ENCODE measurements around the gene LY6G5C. TPM values are rescaled to one million over a fixed set of nuclear protein-coding genes. Genes with fewer than 3 reads are reported as not detected.

The LY6G5C gene
- total RNA-seq, 3 donors from 2014 or later = 1.7 to 4.2 (median 2.1) TPM

GRCh38 chr6:31641370-31641769 lies 39.5 kb downstream of the LY6G5C start:
- Histone ChIP-seq H3K36me3 (ENCODE audit: low read depth) (peaks cover 30% of the 10 kb centered on the region), H3K4me3 (no peak overlapping the region), H3K4me1 (ENCODE audit: low read depth) (no peaks in the 10 kb centered on the region), H3K9me3 (no peaks in the 10 kb centered on the region)
- ATAC-seq (no peak), DNase-seq (no peak)
- intact Hi-C loops (cut with DNase I, micrococcal nuclease) = no loop called here
- TF ChIP-seq CTCF (IDR thresholded peaks at IDR 0.05) = no peak

- no peak overlapping the region for H3K4me3 ChIP-seq
- no peak for TF ChIP-seq CTCF (IDR thresholded peaks at IDR 0.05)
- ATAC-seq (no peak), DNase-seq (no peak)
- H3K9me3 ChIP-seq = no peaks in the 10 kb centered on the region
- H3K4me1 ChIP-seq (ENCODE audit: low read depth) = no peaks in the 10 kb centered on the region
- H3K36me3 ChIP-seq (ENCODE audit: low read depth) = peaks cover 23% of the 10 kb centered on the region
- intact Hi-C loops (cut with DNase I, micrococcal nuclease) = no loop called here
Measured at GRCh38 chr6:31640612-31641011, 40.3 kb downstream of the LY6G5C start.

GRCh38 chr6:31639449-31639861 lies 41.4 kb downstream of the LY6G5C start:
- ATAC-seq (no peak), DNase-seq (no peak)
- H3K36me3 ChIP-seq (ENCODE audit: low read depth) = peaks cover 17% of the 10 kb centered on the region

GRCh38 chr6:31639043-31639442 lies 41.8 kb downstream of the LY6G5C start:
- Histone ChIP-seq H3K36me3 (ENCODE audit: low read depth) (peaks cover 17% of the 10 kb centered on the region), H3K4me1 (ENCODE audit: low read depth) (no peaks in the 10 kb centered on the region), H3K4me3 (no peak overlapping the region), H3K9me3 (no peaks in the 10 kb centered on the region)
- ATAC-seq (peak; percentile 3), DNase-seq (no peak)
- TF ChIP-seq CTCF (IDR thresholded peaks at IDR 0.05) = no peak
- intact Hi-C loops (cut with DNase I, micrococcal nuclease) = no loop called here

More at GRCh38 chr6:31639449-31639861, 41.4 kb downstream of the LY6G5C start:
- intact Hi-C loops (cut with DNase I, micrococcal nuclease) = no loop called here
- Histone ChIP-seq H3K4me1 (ENCODE audit: low read depth) (no peaks in the 10 kb centered on the region), H3K9me3 (no peaks in the 10 kb centered on the region), H3K4me3 (no peak overlapping the region)
- TF ChIP-seq CTCF (IDR thresholded peaks at IDR 0.05) = no peak

DNA sequence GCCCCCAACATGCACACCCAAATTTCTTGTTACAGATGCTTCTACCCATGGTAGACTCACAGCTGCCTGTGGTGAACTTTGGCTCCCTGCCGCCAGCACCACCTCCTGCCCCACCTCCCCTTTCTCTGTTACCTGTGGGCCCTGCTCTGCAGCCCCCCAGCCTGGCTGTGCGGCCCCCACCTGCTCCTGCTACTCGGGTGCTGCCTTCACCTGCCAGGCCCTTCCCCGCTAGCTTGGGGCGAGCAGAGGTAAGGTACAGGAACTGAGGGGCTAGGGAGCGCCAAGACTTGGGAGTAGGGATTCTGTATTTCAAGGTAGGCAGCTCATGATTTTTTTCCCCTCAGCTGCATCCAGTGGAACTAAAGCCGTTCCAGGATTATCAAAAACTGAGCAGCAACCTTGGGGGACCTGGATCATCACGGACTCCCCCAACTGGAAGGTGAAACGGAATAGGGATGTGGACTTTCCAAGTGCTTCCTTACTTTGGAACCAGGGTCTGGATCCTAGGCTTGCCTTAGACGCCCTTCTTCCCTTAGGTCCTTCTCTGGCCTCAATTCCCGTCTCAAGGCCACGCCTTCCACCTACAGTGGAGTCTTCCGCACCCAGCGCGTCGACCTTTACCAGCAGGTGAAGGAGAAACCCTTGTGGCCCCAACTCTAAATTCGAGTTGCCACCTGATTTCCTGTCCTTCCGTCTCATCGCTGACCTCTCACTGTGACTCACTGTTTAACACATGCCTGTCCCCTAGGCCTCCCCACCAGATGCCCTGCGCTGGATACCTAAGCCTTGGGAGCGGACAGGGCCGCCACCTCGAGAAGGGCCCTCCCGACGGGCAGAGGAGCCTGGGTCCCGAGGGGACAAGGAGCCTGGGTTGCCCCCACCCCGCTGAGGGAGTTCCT lies 43.9 kb downstream of the LY6G5C start:
- ATAC-seq (no peak), DNase-seq (no peak)
- intact Hi-C loops (cut with DNase I, micrococcal nuclease) = no loop called here
- H3K36me3 ChIP-seq (ENCODE audit: low read depth) = peaks cover 17% of the 10 kb centered on the region
- no peak for TF ChIP-seq CTCF (IDR thresholded peaks at IDR 0.05)
- H3K4me1 ChIP-seq (ENCODE audit: low read depth) = no peaks in the 10 kb centered on the region
- no peaks in the 10 kb centered on the region for H3K9me3 ChIP-seq
- H3K4me3 ChIP-seq = no peak overlapping the region
